ENCODE results near the gene MRPS5.

MRPS5 gene

GRCh38 chr2:95053543-95053942, 68.1 kb downstream of the MRPS5 start:
- H3K4me2 ChIP-seq (ENCODE audit: low read length), result no peak overlapping the region
- H3K36me3 ChIP-seq (ENCODE audit: insufficient read depth, low read length), result no peaks in the 10 kb centered on the region
- no peaks in the 10 kb centered on the region for H4K20me1 ChIP-seq (ENCODE audit: insufficient read depth, low read length)
- H3K79me2 ChIP-seq (ENCODE audit: insufficient read depth, low read length), result no peaks in the 10 kb centered on the region
- H3K9me3 ChIP-seq (ENCODE audit: low read length), result no peaks in the 10 kb centered on the region
- H3K4me3 ChIP-seq (ENCODE audit: low read depth, low read length, poor library complexity, severe bottlenecking), result no peak overlapping the region
- H3K4me1 ChIP-seq (ENCODE audit: insufficient read depth, low read length, severe bottlenecking), result no peaks in the 10 kb centered on the region
- H3K27ac ChIP-seq (ENCODE audit: low read depth, low read length, poor library complexity, severe bottlenecking), result no peak overlapping the region
- no peaks in the 10 kb centered on the region for H3F3A ChIP-seq (ENCODE audit: insufficient read depth, low read length)
- no peaks in the 10 kb centered on the region for H3K9me2 ChIP-seq (ENCODE audit: low read depth, low read length)
- peak; percentile 19; the same call in 1 of the 2 replicates for TF ChIP-seq CTCF (IDR thresholded peaks at IDR 0.05; ENCODE audit: low read length)
- TF ChIP-seq EZH2 (IDR thresholded peaks at IDR 0.05; ENCODE audit: borderline replicate concordance, low read length), result no peak
- no peak overlapping the region for H2AFZ ChIP-seq (ENCODE audit: low read length)
- H3K27me3 ChIP-seq (ENCODE audit: insufficient read depth, low read length), result no peaks in the 10 kb centered on the region; the same call in 1 of the 2 replicates
- H3K9ac ChIP-seq (ENCODE audit: low read length), result no peak overlapping the region

- Histone ChIP-seq H3K4me2 (ENCODE audit: low read length) (no peak overlapping the region), H3K4me3 (ENCODE audit: low read depth, low read length, poor library complexity, severe bottlenecking) (no peak overlapping the region), H3K27ac (ENCODE audit: low read depth, low read length, poor library complexity, severe bottlenecking) (no peak overlapping the region), H3K9ac (ENCODE audit: low read length) (no peak overlapping the region), H3F3A (ENCODE audit: insufficient read depth, low read length) (no peaks in the 10 kb centered on the region), H2AFZ (ENCODE audit: low read length) (no peak overlapping the region), H4K20me1 (ENCODE audit: insufficient read depth, low read length) (no peaks in the 10 kb centered on the region), H3K9me2 (ENCODE audit: low read depth, low read length) (no peaks in the 10 kb centered on the region), H3K4me1 (ENCODE audit: insufficient read depth, low read length, severe bottlenecking) (no peaks in the 10 kb centered on the region), H3K27me3 (ENCODE audit: insufficient read depth, low read length) (no peaks in the 10 kb centered on the region; the same call in 1 of the 2 replicates), H3K36me3 (ENCODE audit: insufficient read depth, low read length) (no peaks in the 10 kb centered on the region), H3K9me3 (ENCODE audit: low read length) (no peaks in the 10 kb centered on the region), H3K79me2 (ENCODE audit: insufficient read depth, low read length) (no peaks in the 10 kb centered on the region)
- TF ChIP-seq EZH2 (IDR thresholded peaks at IDR 0.05; ENCODE audit: borderline replicate concordance, low read length), result no peak
- TF ChIP-seq CTCF (IDR thresholded peaks at IDR 0.05; ENCODE audit: low read length), result peak; percentile 22; the same call in 1 of the 2 replicates
Observed at GRCh38 chr2:95052804-95053479, 68.7 kb downstream of the MRPS5 start.

GRCh38 chr2:95052307-95052706, 69.3 kb downstream of the MRPS5 start:
- H3K79me2 ChIP-seq (ENCODE audit: insufficient read depth, low read length), result no peaks in the 10 kb centered on the region
- H3K9me3 ChIP-seq (ENCODE audit: low read length), result no peaks in the 10 kb centered on the region
- TF ChIP-seq EZH2 (IDR thresholded peaks at IDR 0.05; ENCODE audit: borderline replicate concordance, low read length) (no peak), CTCF (IDR thresholded peaks at IDR 0.05; ENCODE audit: low read length) (no peak)
- no peak overlapping the region for H2AFZ ChIP-seq (ENCODE audit: low read length)
- no peaks in the 10 kb centered on the region for H3F3A ChIP-seq (ENCODE audit: insufficient read depth, low read length)
- no peaks in the 10 kb centered on the region for H3K27me3 ChIP-seq (ENCODE audit: insufficient read depth, low read length)
- no peak overlapping the region for H3K27ac ChIP-seq (ENCODE audit: low read depth, low read length, poor library complexity, severe bottlenecking)
- H3K36me3 ChIP-seq (ENCODE audit: insufficient read depth, low read length), result no peaks in the 10 kb centered on the region
- no peak overlapping the region for H3K9ac ChIP-seq (ENCODE audit: low read length)
- H3K4me2 ChIP-seq (ENCODE audit: low read length), result no peak overlapping the region
- H3K9me2 ChIP-seq (ENCODE audit: low read depth, low read length), result no peaks in the 10 kb centered on the region
- H3K4me1 ChIP-seq (ENCODE audit: insufficient read depth, low read length, severe bottlenecking), result no peaks in the 10 kb centered on the region
- H3K4me3 ChIP-seq (ENCODE audit: low read depth, low read length, poor library complexity, severe bottlenecking), result no peak overlapping the region
- H4K20me1 ChIP-seq (ENCODE audit: insufficient read depth, low read length), result no peaks in the 10 kb centered on the region
